GM08714 (cell line): ENCODE results near the gene LAMB2.

Experiments
- H3K4me3 ChIP-seq: fragments of 200-500 bp; sonication (Bioruptor generic); 2 replicates; pipeline ENCODE4 v1.5.1; 2014; ENCODE audit warnings: mild to moderate bottlenecking, low read length, inconsistent platforms
- ZNF274 ChIP-seq: IDR thresholded peaks from 2 replicates; pipeline ENCODE4 v1.6.1; 2012; ENCODE audit warnings: mild to moderate bottlenecking, low read depth, low read length

The LAMB2 gene

DNA sequence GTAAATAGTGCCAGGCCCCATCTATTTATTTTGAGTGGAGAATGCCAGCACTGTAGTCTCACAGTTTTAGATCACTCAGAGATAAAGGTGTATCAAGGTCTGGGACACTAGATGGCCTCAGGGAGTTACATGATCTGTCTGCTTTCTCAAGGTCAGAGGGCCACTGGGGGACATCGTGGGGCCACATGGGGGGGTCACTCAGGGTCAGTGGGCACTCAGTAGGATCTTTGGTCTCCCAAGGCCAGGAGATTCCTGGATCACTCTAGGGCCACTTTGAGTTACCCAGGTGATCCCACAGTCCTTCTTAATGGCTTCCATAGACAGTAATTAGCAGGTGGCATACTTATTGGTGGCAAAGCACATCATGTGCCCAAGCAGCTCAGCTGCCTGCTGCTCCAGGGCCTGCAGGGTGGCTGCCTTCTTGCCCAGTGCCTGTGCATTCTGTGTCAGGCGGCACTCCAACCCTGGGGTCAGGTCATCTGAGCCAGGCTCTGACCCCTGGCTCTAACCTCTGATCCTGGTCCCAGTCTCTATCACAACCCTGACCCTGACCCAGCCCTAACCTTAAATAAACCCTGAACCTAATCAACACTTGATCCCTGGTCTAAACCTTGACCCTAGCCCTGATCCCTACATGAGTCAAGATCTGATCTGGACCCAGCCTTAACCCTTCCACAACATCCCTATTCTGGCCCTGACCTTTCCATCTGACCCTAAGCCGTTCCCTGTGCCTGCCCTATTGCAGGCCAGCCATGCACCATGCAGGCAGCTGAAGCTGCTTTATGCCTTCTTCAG lies 1.8 kb upstream of the LAMB2 start:
- TF ChIP-seq ZNF274 = no peak

DNA sequence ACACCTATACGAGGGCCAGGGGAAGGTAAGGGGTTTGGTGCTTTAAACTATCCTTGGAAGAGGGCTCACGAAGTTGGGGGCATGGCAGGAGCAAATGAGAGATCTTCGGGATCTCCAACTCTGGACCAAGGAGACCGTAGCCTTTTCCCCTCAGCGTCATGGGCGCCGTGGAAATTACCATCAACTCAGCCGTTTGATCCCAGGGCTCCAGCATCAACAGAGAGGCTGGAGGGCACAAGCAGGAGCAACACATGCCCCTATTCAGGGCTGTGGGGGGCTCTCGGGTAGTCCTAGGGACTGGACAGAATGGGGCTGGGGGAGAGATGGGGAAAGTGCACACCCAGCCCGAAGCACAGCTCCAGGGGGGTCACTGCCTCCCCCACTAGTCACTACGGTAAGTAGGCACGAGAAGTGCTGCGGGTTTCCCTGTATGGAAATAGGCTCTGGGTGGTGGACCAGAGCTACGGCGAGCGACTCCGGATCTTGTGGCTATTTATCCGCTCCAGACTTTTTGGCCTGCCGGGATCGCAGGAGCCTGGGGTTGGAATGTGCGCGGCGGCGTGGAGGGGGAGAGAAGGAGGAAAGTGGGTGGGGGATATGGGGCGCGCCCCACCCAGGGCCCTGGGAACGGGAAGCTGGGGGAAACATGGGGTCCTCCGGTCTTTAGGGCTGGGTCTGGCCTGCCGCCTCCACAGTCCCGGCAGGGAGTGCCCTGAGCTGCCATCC lies 539 bp upstream of the LAMB2 start:
- H3K4me3 ChIP-seq = no peak overlapping the region
- no peak for TF ChIP-seq ZNF274

More for the DNA sequence above, 1.8 kb upstream of the LAMB2 start:
- H3K4me3 ChIP-seq = no peak overlapping the region

DNA sequence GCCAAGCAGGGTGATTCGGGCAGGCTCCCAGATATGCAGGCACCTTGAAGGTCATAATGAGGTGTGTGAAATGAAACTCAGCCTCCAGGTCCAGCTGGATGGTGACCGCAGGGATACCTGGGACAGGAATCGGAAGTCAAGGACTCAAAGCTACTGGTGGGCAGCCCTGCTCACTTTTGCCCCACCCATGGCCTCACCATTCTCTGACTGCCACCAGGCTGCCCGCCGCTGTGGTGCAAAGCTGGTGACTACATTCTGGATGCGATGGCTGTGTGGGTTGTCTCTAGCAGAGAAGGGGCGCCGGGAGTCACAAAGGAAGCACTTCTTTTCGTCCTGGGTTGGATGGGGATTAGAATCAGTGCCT lies 795 bp downstream of the LAMB2 start:
- no peak overlapping the region for H3K4me3 ChIP-seq
- TF ChIP-seq ZNF274 = no peak

DNA sequence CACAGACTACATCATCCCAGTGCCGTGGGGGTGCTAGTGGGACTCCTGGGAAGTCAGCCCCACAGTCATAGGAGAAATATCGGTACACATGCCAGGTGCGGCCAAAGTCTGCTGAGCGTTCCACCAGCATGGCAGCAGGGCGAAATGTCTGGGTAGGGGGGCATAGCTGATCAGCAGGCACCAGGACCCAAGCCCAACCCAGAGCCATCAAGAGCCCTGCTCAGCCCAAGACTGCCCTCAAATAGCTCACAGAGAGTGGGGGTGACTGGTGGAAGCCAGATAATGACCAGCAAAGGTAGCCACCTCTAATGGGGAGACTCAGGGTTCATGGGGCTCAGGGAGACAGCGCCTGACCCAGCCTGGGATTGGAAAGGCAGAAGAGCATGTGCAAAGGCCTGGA lies 1.3 kb downstream of the LAMB2 start:
- TF ChIP-seq ZNF274 = no peak
- no peak overlapping the region for H3K4me3 ChIP-seq

DNA sequence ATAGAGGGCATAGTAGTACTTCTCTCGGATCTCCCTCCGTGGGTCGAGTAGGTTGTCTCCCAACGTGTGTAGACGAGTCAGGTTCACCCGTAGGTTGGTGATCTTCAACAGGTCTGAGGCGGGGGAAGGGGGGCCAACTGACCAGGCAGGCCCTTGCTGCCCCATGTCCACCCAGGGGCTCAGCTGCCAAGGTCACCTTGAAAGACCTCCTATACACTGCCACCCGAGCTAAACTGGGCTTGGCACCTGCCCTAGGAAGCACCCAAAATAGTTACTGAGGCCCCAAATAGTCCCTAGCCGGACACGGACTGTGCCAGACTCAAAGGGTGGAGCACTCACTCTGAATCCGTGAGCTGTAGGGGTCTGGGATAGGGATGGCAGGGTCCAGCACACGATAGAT lies 1.8 kb downstream of the LAMB2 start:
- no peak for TF ChIP-seq ZNF274

DNA sequence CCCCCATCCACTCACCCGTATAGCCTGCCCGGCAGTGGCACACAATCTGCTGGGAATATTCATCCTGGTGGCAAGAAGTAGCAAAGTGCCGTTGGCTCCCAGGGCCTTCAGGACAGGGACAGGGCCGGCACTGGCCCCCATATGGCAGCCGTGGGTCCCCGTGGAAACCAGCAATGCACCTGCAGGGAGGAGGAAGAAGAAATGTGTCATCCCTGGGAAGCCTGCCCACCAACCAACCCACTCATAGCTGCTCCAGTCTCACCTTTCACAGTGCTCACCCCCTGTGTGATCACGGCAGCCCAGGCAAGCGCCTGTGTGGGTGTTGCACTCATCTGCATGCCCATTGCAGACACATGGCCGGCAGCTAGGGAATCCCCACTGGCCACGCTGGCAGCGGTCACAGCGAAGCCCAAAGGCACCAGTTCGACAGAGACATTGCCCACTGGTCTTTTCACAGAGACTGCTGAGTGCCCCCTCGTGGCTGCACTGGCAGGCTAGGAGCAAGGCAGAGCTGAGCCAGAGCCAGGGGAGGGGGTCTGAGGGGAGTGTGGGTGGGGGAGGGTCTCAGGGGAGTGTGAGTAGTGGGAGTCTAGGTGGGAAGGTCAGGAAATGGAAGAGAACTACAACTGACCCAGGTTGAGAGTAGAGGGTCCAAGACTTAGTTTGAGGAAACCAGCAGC lies 7.7 kb downstream of the LAMB2 start:
- TF ChIP-seq ZNF274 = no peak
- no peak overlapping the region for H3K4me3 ChIP-seq

More for the DNA sequence above, 1.8 kb downstream of the LAMB2 start:
- H3K4me3 ChIP-seq = no peak overlapping the region

DNA sequence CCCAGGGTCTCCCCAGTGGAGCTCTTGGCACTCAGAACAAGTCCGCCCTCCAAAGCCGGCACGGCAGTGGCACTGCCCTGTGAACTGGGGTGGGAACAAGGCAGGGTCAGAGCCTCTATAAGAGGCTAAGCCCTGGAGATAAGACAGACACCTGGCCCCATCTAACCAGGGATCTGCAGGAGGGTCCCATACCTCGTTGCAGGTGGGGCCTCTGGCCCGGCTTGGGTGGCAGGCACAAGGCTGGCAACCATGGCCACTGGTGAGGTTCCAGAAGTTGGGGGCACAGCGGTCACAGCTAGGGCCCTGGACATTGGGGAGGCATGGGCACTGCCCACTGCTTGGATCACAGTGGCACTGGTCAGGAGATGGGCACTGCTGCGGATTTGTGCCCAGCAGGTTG lies 8.6 kb downstream of the LAMB2 start:
- H3K4me3 ChIP-seq = no peak overlapping the region
- TF ChIP-seq ZNF274 = no peak

DNA sequence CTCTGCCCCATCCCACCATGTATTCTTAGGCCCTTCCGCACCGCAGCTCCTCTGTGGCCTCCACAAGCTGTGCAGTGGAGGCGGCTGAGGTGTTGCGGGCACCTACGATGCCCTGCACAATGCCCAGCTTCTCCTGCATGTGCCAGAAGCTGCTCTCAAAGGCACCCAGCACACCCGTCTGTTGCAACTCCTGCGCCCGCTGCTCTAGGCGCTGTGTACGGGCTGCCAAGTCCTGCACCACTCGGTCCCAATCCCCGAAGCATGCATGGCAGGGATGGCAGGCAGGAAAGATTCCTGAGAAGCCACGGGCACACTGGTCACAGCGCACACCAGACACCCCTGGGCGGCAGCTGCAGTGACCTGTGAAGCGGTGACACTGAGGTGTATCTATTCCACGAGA lies 9.2 kb downstream of the LAMB2 start:
- no peak overlapping the region for H3K4me3 ChIP-seq
- no peak for TF ChIP-seq ZNF274

DNA sequence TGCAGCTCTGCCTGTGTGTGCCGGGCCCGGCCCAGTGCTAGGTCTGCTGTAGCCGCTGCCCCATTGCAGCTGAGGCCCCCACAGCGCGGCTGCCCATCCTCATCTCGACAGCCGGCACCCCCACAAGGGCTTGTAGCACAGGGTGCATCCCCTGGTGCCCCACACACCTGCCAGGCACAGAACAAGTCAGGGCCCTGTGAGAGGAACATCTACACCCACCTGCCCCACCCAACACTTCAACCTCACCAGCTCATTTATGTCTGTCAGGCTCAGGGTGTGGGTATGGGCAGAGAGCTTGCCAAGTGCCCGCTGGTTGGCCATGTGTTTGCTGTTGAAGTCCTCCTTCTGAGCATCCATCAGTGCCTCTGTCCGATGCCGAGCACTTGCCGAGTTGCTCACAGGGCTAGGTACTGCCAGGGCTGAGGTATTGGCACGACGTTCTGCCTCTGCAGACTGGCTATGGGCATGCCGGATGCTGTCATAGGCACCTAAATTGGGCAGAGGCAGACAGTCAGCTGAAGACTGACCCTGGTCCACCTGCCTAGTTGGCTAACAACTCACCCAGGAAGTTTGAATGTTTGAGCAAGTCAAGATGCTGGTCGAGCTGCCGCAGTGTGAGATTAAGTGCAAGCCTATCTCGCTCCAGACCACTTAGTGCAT lies 9.8 kb downstream of the LAMB2 start:
- TF ChIP-seq ZNF274 = no peak
- H3K4me3 ChIP-seq = no peak overlapping the region

DNA sequence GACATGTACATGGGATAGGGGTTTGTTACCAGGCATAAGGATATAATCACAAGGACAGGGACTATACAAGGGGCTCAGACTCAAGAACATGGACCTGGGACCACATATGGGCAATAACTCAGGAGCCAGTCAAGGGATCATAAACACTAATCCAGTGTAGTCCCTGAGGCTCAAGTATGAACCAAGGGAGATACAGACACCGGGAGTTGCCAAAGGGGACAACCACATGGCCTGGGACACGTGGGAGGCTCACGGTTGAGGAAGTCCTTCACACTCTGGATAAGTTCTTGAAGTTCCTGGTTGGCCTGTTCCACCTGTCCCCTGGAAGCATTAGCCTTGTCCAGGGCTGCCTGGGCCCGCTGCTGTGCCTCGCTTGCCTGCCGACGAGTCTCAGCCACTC lies 10.4 kb downstream of the LAMB2 start:
- TF ChIP-seq ZNF274 = no peak
- H3K4me3 ChIP-seq = no peak overlapping the region

DNA sequence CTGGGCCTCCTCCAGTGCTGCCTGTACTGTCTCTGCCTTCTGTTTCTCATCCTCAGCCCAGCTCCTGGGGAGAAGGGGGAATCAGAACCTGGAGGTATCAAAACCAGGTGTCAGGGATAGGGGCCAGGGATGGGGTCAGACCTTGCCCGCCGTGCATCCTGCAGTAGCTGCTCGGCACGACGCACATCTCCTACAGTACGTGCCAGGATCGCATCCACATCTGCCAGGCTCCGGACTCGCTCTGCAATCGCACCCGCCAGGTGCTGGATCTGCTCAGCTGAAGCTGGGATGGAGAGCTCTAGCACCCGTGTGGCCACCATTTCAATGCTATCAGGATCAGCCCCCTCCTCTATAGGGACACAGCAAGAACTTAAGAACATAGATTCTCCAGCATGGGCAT lies 10.8 kb downstream of the LAMB2 start:
- no peak for TF ChIP-seq ZNF274

DNA sequence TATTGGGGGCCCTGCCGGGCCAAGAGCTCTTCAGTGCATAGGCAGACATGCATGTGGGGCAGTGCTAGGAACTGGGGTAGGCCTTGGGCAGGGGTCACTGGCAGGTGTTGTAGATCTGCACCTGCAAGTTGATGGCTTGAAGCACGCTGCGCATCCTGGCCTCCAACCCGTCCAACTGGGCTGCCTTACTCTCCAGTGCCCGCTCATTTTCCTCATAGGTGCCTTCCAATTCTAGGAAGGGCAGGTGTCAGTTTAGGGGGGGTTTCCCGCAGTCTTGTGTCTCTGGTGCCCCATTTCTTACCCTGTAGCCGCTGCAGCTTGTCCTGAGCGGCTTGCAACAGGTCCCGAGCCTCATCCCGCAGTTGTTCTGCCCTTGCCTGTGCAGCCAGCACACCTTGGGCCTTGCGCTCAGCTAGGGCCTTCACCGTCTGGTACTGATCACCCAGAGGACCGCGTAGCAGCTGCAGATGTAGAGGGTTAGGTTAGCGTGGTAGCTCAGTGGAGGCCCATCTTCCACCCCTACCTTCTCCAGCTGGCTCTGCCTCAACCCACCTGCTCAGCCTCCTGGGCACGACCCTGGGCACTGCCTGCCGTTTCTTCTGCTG lies 11.6 kb downstream of the LAMB2 start:
- peak overlapping the region; percentile 25; the same call in 1 of the 2 replicates for H3K4me3 ChIP-seq
- TF ChIP-seq ZNF274 = no peak

More for the DNA sequence above, 10.8 kb downstream of the LAMB2 start:
- no peak overlapping the region for H3K4me3 ChIP-seq

DNA sequence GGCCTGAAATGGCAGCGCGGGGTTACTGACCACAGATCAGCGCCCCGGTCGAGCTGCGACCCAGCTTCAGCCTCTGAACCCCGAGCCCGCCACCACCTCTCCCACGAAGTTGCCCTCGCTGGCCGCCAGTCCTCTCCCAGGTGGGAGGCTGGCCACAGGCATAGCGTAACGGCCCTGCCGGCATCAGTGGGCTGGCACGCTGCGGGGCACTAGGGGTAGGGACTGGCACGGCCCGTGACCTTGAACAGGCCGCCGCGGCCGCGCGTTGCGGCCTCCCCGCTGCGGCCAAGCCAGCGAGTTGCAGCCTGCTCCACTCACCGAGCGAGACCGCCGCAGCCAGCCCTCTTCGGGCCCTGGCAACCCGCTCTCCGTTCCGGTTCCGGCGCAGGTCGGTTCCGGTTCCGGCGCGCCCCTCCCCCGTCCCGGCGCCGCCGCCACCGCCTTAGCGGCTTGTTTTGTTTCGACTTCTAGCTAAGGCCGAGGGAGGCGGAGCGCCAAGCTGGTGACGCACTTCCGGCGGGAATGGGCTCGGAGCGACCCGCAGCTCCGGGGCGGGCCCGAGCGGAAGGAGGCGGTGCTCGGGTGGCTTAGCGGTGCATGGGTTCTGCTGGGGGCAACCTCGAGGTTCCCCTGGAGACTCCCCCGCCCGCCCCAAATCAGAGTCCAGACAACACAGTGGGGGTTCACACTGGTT lies 12.3 kb downstream of the LAMB2 start, which contains the start of gene USP19:
TSS of gene USP19 (minus strand) at position 386 of the 694 bp plus-strand sequence. CDS start 1,678 bp downstream, outside the sequence.
- peak within 1 kb of the TSS; percentile 73 for H3K4me3 ChIP-seq
- TF ChIP-seq ZNF274 = no peak
